Stimulated activated CD8-positive, alpha-beta memory T cell treated with anti-CD3 and anti-CD28 coated beads, Interleukin-4, amount 100 ng/mL, for 4 hours (primary cell): Measurements from ENCODE around the gene DLGAP4.

Experiments used
- DNase-seq, 2 donors: peaks; one replicate each; pipeline ENCODE4 v3.0.0-alpha.2; 2020; ENCODE audit warnings: low read depth in 2 of 2, low spot score in 1 of 2

The DLGAP4 gene

DNA sequence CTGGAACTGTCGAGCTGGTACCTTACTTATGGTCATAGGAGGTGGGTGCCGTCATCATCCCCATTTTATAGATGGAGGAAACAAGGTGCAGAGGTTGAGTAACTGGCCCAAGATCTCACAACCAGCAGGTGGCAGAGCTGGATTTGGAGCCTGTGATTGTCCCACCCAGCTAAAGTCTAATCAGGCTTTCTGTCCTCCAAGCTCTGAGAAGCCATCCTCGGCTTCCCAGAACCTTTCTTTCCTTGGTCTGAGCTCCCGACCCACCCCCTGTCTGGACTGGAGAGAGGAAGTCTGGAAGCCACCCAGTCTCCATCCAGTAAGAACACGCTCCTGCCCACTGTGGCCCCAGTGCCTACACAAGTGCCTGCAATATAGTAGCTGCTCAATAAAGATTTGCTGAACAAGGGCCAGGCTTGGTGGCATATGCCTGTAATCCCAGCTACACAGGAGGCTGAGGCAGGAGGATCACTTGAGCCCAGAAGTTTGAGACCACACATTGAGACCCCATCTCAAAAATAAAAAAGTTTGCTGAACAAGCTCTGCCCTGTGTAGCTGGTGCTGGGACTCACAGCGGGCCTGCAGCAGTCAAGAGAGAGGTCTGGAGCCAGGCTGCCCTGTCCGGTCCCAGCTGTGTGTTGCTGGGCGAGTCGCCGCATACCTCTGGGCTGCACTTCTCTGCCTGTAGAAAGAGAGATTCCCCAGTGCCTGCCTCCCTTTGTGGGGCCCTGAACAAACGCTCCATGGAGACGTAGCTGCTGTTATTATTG is 32.5 kb upstream of the DLGAP4 start:
- DNase-seq: no peak

DNA sequence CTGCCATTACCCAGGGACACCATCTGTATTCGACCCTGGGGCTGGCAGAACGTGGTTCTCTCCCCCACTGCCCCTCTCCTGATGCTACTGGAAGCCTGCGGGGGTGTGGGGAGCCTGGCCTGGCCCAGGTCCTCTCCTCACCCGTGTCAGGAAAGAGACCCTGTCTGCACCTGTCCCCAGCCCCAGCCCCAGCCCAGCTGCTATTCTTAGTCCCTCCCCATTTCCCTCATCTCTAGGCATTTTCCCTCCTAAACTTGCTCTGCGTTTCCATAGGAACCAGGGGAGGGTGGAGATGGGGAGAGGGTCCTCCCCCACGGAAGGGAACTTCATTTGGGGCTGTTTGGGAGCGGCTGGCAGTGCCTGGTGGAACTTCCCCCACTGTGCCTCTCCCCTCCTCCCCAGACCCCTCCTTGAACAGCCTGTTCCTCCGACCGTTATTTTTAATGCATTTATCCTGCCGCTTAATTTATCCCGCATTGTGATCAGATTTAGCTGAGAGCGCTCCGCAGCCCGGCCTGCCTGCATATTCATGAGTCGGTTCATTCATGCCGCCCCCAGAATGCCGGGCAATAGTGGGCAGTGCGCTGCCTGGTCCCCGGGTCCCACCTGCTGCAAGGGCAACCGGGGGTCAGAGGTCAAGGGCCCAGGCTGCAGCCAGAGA is 31.8 kb upstream of the DLGAP4 start:
- DNase-seq: no peak

DNA sequence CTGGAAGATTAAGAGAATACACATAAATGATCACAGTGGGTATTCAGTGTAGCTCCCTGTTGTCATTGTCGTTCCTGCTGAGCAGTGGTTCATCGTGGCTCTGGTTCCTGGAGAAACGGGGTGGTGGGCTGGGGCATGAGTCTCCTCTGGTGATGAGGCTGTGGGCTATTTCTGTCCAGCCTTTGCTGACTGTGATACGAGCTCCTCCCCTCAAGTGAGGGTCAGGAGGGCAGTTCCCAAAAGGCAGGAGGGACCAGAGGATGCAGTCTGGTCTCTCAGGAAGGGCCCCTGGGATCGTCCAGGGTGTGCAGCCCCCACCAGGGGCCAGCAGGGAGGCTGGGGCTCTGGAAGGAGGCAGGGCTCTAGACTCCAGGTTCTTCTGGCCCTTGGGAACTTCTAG is 31.1 kb upstream of the DLGAP4 start:
- DNase-seq: no peak

DNA sequence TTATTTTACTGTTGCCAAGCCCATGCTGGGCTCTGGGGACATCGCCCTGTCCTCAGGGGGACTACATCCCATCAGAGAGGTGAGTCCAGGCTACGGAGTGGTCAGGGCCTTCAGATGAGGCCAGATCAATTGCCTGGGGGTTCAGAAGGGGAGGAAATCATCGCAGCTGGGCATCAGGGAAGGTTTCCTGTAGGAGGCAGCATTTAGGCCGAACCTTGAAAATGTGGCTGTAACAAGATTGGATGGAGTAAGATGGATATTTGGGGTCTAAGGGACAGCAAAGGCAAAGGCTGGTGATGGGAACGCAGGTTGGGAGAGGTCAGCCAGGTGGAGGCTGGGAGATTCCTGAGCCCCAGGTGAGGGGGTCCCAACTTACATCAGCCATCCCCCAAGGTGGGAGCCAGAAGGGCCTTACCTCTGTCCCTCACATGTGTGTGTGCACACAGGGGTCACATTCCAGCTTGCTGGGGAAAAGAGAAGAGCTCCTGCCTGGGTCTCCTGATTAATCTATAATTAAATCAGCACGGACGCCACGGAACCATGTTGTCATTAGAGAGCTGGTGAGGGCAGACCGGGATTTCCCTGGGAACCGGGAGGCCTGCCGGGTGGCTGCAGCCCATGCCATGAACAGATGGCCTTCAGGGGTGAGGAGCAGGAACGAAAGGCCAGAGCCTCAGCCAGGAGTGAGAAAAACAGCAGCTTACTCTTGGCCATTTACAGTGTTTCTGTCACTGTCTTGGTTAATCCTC is 30.5 kb upstream of the DLGAP4 start:
- no peak for DNase-seq

DNA sequence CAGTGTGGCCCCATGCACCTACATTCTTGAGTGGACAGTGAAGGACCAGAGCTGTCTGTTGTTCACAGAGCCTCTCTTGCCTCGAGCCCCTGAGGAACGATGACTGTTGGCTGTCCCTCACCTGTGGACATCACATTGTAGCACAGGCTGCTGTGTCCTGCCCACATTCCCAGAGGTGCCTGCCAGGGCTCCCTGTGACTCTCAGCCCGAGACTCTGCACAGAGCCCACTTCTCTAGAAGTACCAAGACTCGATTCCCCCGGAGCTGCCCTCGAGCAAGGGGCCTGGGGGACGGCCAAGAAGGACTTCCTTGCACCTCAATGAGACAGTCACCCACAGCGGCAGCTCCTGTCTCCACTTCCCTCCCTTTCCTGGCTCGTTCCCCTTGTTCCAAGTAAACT is 28.6 kb upstream of the DLGAP4 start:
- DNase-seq: no peak

DNA sequence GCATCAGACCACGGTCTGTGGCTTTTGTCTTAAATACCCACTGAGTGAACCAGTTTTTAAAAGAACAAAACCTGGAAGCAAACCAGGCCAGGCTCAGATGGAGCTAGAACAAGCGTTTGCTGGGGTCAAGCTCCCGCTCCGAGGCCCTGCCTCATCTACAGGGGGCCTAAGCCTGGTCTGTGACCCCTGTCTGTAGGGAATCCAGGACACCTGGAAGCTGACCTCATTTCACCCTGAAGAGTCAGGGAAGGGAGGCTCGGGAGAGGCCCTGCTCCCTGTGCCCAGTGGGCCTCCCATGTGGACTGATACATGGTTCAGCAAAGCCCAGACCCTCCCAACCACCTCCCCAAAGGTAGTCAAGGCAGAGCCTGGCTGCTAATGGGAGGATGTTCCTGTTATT is 26.8 kb upstream of the DLGAP4 start:
- DNase-seq: no peak

DNA sequence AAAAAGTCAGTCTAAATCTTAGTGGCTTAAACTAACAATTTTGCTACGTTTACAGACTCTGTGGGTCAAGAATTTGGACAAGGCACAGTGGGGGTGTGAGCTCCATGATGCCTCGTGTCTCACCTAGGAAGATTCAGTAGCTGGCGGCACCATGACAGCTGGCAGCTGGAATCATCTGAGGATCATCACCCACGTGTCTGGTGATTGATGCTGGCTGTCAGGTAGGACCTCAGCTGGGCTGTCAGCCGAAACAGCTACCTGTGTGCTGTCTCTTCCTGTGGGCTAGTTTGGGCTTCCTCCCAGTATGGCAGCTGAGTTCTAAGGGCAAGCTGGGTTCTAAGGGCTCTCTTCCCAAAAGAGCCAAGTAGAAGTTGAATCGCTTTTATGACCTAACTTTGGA is 26.4 kb upstream of the DLGAP4 start:
- no peak for DNase-seq

DNA sequence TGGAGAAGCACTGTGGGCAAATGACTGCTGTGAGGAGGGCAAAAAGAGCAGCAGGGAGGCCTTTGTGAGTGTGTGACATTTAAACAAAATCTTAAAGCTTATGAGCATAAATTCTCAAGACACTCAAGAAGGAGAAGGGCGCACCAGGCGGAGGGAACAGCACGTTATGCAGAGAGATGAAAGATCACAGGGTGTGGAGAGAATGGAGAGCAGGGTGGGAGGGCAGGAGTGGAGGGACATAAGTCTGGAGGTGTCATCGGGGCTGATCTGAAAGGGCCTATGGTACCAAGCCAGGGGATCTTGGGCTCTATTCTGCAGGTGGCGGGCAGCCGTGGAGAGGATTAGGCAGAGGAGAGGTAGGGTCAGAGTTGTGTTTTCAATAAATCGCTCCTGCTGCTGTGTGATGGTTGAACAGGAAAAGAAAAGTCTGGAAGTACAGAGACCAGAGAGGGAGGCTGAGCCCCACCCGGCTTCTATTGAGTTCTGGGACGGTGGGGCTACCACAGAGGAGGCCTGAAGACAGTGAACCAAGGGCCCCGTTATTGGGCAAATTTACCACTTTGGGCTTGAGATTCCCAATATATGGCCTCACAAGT is 24.3 kb upstream of the DLGAP4 start:
- no peak for DNase-seq

DNA sequence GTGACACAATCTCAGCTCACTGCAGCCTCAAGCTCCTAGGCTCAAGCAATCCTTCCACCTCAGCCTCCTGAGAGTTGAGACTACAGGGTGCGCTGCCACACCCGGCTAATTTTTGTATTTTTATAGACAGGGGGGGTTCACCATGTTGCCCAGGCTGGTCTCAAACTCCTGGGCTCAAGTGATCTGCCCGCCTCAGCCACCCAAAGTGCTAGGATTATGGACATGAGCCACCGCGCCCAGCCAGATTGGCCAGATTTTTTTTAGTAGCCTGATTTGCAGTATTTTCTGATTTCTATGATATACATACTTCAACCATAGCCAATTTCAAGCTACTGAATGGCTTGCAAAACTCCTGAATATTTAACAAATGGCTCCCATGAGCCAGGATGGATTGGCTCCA is 21.4 kb upstream of the DLGAP4 start:
- no peak for DNase-seq

DNA sequence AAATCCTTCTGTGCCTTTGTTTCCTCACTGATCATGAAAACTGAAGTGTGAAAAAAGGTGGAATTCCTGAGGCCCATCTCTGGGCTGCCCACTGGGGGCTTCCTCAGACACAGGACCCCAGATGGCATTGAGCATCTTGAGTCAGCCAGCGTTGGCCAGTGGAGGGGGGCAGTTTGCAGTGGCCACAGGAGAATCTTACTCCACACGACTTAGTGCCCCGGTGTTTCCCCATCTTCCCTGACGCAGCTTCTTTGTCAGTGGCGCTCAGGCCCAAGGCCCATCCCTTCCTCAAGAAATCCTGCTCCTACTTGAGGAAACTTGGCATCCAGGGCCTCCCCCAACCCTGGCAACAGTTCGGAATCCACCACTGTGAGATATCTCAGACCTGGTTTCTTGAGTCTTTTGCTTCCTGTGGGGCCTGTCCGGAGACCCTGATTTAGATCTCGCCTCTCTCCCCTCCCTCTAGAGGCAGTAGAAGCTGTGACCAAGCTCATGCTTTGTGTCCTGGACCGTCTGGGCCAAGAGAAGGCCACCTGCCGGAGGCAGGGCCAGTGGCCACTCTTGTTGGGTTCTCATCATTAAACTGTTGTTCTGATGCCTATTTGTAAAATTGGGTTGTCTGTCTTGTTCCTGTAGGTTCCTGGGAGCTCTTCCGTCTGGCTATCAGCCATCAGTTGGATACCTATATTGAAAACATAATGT is 20.2 kb upstream of the DLGAP4 start:
- no peak for DNase-seq

DNA sequence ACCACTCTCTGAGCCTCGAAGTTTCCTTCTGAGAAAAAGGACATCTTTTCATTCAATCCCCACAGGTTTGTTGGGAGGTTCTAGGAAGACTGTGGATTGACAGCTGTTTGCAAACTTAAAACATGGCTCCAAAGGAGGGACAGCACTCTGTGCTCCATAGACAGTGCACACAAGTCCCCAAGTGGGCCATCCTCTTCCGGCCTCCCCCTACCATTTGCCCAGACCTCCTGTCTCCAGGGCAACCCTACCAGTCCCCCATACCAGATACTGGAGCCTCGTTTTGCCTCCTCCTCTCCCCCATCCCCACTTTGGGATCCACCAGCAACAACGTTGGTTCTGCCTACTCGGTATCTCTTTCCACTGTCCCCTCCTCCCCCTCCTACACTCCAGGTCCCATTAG is 8.5 kb upstream of the DLGAP4 start:
- no peak for DNase-seq

DNA sequence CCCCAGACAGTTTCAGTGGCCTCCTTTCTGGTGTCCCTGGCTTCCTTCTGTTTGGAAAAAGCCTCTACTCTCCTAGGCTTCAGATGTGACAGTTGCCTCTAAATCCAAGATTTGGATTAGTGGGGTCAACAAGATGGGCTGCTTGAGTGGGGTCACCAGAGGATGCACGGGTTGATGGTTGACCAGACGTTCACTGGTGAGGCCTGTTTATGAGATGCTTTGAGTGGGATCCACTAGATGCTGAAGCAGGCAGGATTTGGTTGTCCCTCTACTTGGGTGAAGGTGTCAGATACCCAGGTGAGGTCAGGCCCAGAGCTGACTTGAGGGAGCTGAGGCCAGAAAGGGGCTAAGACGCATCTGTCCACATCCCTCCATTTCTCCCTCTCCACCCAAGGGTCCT is 8.1 kb upstream of the DLGAP4 start:
- DNase-seq: no peak

DNA sequence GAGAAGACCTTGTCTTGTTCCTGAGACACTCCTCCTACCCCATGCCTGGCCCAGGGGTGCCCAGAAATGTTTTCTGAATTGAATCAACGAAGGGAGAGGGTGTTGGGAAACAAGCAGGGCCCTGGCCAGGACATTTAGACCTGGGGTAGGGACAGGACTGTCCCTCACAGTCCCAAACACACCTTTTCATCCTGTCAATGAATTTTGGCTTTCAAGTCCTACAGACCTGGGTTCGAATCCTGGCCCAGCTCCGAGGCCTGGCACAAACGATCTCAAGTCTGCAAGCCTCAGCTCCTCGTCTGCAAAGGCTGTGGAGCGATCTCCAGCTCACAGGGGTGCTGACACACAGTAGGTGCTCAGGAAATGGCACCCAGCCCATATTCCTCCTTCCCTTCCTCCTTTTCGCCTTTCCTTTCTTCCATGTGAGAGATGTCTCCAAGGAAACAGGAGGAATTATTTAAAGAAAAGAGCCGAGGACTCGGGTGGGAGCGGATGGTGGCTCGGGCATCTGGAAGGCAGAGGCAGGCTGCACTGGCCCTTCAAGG is 7.3 kb upstream of the DLGAP4 start:
- DNase-seq: no peak

DNA sequence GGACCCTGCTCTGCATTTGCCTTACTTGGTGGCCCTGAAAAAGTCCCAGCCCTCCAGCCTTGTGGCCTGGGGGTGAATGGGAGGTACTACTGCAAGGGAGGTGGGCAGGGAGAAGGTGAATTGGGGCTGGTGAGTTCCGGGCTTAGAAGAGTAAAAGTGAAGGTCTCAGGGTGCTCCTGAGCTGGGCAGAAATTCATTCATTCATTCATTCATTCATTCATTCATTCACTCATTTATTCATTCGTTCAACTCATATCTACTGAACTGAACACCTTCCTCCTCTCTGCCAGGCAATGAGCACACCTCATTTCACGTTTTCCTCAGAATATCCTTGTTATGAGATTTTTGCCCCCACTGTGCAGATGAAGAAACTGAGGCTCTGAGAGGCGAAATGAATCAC is 6.7 kb upstream of the DLGAP4 start:
- DNase-seq: no peak

DNA sequence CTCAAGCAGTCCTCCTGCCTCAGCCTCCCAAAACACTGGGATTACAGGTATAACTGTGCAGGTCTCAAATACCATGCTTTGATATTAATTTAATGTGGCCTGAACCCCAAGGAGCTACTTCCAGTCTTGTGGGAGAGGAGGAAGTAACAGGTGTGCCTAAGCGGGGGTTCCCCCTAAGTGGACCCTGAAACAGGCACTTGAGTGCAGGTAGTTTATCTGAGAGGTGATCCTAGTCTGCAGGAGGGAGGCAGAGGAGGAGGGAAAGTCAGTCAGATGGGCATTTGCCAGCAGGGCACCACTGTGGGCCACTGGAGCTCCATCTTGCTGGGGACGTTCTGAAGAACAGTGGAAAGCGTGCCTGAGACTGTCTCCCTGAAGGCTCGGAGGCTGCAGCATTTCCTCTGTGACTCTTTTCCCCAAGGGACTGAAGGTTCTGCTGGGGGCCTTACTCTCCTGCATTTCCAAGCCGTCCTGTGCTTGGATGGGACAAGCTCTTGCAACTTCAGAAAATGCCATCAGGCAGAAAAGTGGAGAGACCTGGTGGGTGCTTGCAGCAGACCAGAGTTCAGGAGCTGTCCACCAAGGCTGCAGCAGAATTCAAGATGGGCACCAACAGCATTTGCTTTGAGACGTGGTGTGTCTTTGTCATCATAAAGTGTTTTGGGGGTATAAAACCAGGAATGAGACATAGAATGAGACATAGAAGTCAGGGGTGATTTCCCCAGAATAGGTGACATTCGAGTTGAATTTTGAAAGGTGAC is 4.6 kb upstream of the DLGAP4 start:
- no peak for DNase-seq

DNA sequence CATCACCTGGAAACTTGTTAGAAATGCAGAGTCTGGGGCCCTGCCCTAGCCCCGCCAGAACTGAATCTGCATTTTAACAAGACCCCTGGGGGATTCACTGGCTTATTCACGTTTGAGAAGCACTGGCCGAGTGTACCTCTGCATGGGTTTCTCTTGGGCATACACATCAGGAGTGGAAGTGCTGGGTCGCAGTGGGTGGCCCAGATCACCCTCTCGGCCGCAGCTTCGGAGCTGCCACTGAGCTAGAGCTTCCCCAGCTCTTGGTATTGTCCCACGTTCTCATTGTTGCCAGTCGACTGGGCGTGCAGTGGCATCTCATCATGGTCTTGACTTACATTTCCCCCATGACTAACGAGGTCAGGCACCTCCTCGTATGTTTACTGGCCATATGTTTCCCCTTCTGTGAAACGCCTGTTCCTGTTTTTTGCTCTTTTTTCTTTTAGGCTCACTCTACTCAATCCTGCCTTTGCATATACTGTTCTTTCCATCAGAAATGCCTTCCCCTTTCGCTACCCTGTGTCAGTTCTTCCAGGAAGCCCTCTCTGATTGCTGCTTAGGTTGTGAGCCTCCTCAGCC is 3.0 kb upstream of the DLGAP4 start:
- no peak for DNase-seq

DNA sequence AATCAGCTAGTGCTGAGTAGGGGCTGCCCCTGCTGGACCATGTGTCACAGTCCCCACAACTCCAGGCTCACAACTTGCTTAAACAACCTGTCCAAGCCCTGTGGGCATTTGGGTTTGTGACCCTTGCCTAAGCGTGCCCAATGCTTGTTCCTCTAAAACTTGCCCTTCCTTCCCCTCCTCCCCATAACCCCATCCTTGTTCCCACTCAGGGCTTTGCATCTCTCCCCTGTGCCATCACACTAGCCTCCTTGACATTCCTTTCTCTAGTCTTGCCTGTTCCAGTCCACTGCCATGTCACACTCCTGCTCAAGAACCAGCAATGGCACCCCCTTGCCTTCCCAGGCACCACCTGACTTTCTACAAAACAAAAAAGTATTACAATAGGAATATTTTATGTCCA is 2.3 kb upstream of the DLGAP4 start:
- DNase-seq: no peak

DNA sequence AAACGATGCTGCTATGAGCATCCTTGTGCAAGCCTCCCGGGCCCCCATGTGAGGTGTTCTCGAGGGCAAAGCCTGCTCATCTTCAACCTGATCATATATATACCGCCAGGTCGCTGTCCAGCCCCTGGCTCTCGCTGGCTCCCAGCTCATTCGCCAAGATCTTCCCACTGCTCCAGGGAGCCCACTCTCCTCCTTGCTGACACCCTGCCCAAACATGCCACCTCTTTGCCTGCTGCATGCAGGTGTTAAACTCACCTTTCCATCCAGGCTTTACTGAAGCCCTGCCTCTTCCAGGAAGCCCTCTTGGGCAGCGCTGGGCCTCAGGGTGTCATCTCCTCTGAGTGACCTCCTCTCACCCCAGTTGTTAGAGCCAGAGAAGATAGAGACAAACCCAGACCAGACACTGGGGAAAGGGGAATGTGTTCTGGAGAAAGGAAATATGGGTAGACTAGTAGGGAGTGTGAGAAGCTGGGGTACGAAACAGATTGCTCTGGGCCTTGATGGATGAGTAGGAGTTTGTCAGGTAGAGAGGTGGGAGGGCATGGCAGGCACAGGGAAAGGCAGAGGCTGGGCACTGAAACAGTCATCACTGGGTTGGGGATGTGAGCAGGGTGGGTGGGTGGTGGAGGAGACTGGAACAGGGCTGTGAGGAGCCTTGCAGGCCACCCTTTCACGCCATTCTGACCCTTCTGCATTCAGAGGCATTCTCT is 1.2 kb upstream of the DLGAP4 start:
- no peak for DNase-seq
